Right lung (tissue), 10 donors: ENCODE measurements around the gene PM20D1. TPM values are rescaled to one million over a fixed set of nuclear protein-coding genes. Genes with fewer than 3 reads are reported as not detected.
"Not testable (repeated sequence)": the region's sequence is repeated elsewhere in the genome, so short reads cannot be mapped to it uniquely, and the experiment has no call there.

Experiments
- DNase-seq, 2 donors: peaks; one replicate each; pipeline ENCODE4 v3.0.0-alpha.2; 2013
- long read RNA-seq, 8 donors: transcript quantifications; one replicate each; lab custom pipeline, GENCODE V29; 2026
- polyA plus RNA-seq, 5 donors: library from polyadenylated mRNA; unstranded; fragments of 120-200 nt; gene quantifications; one replicate each; pipeline versions ENCODE4 v1.2.1 to v1.2.3, GENCODE V29; 2013; ENCODE audit warnings: inconsistent platforms in 1 of 5, low replicate concordance in 1 of 5; ENCODE audit not compliant: insufficient read length in 5 of 5, insufficient read depth in 1 of 5

Gene PM20D1, protein sequence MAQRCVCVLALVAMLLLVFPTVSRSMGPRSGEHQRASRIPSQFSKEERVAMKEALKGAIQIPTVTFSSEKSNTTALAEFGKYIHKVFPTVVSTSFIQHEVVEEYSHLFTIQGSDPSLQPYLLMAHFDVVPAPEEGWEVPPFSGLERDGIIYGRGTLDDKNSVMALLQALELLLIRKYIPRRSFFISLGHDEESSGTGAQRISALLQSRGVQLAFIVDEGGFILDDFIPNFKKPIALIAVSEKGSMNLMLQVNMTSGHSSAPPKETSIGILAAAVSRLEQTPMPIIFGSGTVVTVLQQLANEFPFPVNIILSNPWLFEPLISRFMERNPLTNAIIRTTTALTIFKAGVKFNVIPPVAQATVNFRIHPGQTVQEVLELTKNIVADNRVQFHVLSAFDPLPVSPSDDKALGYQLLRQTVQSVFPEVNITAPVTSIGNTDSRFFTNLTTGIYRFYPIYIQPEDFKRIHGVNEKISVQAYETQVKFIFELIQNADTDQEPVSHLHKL
- under 1 TPM; 0.20 to 0.51 (median 0.33) TPM for polyA plus RNA-seq
- long read RNA-seq, donor 1: 0 reads
- long read RNA-seq, donor 2: 0 reads
- long read RNA-seq, donor 3: 0 reads
- long read RNA-seq, donor 4: 0 reads
- long read RNA-seq, donor 5: 0 reads
- long read RNA-seq, donor 6: 0 reads
- long read RNA-seq, donor 7: 0 reads
- long read RNA-seq, donor 8: 0 reads

DNA sequence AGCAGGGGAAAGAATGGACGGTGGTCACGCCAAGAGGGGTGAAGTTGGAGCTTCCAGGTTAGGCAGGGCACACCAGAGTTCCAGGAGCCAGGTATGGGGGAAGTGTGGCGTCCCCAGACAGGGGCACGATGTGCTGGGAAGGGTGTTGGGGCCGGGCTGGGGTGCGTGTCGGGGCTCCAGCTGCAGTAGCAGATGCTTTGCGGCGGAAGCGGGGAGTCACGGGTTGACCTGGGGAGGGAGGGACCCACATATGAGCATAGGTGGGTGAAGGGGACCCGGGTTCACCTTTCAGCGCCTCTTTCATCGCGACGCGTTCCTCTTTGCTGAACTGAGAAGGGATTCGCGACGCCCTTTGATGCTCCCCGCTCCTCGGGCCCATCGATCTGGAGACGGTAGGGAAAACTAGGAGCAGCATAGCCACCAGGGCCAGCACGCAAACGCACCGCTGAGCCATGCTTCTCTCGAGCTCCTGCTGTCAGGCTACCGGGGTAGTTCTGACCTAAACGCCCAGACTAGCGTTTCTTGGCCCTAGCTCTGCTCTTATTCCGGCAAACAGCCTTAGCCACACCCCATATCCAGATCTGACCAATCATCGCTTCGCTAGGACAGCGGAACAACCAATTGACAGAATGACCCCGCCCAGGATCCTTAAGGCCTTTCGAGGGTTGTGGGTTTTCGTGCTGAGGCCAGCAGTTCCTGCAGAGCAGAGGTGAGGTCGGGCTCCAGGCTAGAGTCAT is at the start of gene PM20D1:
Gene PM20D1 (minus strand): TSS at position 514 of the 737 bp plus-strand sequence. CDS start 60 bp downstream, at position 454.
- DNase-seq: peak; percentile 36 to 58

DNA sequence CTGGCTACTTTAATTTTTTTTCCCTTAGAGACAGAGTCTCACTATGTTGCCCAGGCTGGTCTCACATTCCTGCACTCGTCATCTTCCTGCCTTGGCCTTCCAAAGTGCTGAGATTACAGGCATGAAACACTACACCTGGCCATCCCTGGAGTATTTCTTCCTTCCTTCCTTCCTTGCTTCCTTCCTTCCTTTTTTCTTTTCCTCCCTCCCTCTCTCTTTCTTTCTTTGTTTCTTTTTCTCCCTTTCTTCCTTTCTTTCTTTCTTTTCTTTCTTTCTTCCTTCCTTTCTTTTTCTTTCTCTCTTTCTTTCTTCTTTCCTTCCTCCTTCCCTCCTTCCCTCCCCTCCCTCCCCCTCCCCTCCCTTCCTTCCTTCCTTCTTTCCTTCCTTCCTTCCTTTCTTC is 46.4 kb upstream of the PM20D1 start:
- DNase-seq: no peak

GRCh38 chr1:205894119-205894518 is 44.2 kb upstream of the PM20D1 start:
- DNase-seq: not testable (repeated sequence)

DNA sequence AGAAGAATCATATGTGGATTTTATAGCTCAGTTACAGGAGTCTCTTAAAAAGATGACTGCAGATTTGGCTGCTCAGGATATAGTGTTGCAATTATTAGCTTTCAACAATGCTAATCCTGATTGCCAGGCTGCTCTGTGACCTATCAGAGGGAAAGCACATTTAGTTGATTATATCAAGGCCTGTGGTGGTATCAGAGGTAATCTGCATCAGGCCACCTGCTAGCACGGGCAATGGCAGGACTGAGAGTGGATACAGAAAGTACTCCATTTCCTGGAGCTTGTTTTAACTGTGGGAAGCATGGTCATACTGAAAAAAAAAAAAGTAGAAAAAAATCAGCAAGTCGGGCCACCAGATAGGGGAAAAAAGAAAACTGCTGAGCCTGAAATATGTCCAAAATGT is 42.2 kb upstream of the PM20D1 start:
- not testable (repeated sequence) for DNase-seq

GRCh38 chr1:205891481-205891880 is 41.5 kb upstream of the PM20D1 start:
- DNase-seq: not testable (repeated sequence)

DNA sequence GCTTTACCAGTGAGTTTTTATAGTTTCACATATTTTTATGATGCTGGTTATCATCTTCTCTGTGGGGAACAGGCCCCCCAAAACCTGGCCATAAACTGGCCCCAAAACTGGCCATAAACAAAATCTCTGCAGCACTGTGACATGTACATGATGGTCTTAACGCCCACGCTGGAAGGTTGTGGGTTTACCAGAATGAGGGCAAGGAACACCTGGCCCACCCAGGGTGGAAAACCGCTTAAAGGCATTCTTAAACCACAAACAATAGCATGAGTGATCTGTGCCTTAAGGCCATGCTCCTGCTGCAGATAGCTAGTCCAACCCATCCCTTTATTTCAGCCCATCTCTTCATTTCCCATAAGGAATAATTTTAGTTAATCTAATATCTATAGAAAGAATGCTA is 40.7 kb upstream of the PM20D1 start:
- DNase-seq: not testable (repeated sequence)

- not testable (repeated sequence) for DNase-seq
Measured at GRCh38 chr1:205889706-205890105, 39.8 kb upstream of the PM20D1 start.

GRCh38 chr1:205889006-205889405 is 39.1 kb upstream of the PM20D1 start:
- DNase-seq: not testable (repeated sequence)

DNA sequence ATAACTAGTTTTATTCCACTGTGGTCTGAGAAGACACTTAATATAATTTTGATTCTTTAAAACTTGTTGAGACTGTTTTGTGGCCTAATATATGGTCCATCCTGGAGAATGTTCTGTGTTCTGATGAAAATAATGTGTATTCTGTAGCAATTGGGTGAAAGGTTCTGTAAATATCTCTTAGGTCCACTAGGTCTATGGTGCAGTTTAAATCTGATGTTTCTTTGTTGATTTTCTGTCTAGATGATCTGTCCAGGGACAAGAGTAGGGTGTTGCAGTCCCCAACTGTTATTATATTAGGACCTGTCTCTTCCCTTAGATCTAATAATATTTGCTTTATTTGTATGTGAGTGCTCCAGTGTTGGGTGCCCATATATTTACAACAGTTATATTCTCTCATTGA is 33.9 kb upstream of the PM20D1 start:
- DNase-seq: no peak

DNA sequence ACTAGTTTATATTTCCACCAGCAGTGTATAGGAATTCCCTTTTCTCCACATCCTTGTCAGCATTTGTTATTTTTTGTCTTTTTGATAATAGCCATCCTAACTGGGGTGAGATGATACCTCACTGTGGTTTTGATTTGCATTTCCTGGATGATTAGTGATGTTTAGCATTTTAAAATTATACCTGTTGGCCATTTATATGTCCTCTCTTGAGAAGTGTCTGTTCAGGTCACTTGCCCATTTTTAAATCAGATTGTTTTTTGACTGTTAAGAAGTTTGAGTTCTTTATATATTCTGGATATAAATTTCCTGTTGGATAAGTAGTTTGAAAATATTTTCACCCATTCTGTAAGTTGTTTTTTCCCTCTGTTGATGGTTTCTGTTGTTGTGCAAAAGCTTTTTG is 31.0 kb upstream of the PM20D1 start:
- no peak for DNase-seq

- no peak for DNase-seq
Measured at GRCh38 chr1:205879974-205880373, 30.0 kb upstream of the PM20D1 start.

DNA sequence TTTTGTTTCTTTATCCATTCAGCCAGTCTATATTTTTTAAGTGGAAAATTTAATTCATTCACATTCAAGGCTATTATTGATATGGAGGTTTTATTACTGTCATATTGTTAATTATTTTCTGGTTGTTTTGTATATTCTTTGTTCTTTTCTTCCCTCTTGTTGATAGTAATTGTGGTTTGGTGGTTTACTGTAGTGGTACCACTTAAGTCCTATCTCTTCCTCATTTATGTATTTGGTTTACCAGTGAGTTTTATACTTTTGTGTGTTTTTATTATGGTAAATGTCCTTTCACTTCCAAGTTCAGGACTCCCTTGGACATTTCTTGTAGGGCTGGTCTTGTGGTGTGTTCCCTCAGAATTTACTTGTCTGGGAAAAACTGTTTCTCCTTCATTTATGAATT is 28.1 kb upstream of the PM20D1 start:
- DNase-seq: no peak

- DNase-seq: not testable (repeated sequence)
Measured at GRCh38 chr1:205873148-205873547, 23.2 kb upstream of the PM20D1 start.

DNA sequence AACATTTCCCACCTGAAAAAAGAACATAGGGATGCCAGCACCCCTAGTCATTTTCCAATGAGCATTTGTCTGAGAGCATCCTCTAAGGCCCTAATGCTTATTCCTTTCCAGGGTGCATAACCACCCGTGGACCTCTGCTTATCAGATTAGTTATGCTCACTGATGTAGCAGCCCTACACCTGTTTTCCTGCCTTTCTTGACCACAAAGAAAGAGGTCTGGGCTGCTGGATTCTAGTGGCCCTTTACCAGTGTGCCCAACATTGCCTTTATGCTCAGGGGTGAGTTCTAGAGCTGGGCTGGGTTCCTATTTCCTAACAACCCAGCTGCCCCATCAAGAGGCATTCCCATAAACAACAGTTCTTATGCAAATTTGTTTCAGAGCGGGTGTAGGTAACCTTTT is 20.3 kb upstream of the PM20D1 start:
- no peak for DNase-seq

- no peak for DNase-seq
Measured at GRCh38 chr1:205861540-205861939, 11.6 kb upstream of the PM20D1 start.

DNA sequence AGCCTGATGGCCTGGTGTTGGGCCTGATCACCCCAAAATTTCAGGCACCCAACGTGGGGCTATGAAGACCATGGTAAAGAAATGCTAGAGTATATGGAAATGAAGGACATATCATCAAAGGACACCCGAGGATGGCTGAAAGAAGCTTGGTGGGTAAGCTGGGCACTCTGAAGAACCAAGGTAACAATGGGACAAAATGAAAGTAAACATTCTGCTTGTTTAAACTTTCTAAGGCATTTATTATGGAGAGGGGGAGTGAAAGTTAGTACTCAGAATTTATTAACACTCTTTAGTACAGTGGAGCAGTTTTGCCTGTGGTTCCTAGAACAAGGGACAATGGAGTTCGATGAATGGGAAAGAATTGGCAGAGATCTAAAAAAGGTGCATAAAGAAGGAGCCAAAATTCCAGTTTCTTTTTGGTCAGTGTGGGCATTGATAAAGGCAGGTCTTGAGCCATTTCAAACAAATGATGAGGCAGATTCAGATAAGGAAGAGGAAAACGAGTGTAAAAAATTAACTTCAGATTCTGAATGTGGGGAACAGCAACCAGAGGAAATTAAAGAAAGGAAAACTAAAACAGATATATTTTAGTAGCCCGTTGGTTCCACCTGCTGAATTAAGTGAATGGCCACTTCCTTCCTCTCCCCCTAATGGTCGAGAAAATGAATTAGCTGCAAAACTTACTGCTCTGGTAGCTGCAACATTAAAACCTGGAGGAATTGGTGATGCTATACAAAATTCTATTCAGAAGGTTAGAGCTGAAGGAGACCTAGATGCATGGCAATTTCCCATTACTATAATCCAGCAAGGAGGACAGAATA is 8.4 kb upstream of the PM20D1 start:
- no peak for DNase-seq

DNA sequence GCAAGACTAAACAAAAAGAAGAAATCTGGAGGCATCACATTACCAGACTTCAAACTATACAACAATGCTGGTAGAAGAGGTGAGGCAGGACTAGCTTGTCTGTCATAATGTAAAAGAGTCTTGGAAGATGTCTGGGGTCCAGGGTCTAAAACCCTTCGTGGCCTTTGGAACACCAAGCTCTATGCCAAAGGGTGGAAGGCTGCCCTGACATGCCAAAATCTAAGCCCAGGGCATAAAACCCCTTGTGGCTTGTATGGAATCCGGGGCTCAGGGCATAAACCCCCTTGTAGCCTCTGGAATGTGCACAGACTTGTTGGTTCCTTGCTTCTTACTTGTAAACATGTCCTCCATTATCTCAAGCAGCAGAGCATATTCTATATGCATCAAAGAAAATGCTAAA is 7.6 kb upstream of the PM20D1 start:
- not testable (repeated sequence) for DNase-seq

GRCh38 chr1:205856433-205856832 is 6.5 kb upstream of the PM20D1 start:
- DNase-seq: no peak

- DNase-seq: no peak
Measured at GRCh38 chr1:205852969-205853368, 3.0 kb upstream of the PM20D1 start.

DNA sequence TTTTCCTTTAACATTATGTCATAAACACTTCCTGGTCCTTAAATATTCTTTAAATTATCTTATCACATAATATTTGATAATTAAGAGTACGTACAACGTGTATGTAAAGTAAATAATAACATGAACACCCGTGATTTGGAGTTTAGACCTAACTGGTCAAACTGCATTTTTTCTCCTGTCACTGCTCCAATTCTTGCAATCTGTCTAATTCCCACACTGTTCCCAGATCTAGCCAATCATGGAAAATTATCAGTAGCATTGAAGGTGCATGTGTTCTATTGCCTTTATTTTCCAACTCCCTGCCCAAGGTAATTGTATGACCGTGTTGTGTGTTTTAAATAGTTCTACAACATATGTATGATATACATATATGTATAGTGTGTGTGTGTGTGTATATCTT is 2.1 kb upstream of the PM20D1 start:
- no peak for DNase-seq
